Endothelial cell (in vitro differentiated cells): Measurements from ENCODE around the gene PLEKHA4. TPM values are rescaled to one million over a fixed set of nuclear protein-coding genes. Genes with fewer than 3 reads are reported as not detected.
"Not testable (repeated sequence)": the region's sequence is repeated elsewhere in the genome, so short reads cannot be mapped to it uniquely, and the experiment has no call there.

Source experiments
- DNase-seq: peaks from one replicate; pipeline ENCODE4 v3.0.0; 2021; ENCODE audit warnings: low spot score
- H3K27ac Mint-ChIP-seq: one replicate; pipeline ENCODE4 v1.8.0; 2021; ENCODE audit warnings: mixed read lengths, inconsistent platforms; ENCODE audit not compliant: unreplicated experiment
- H3K27me3 Mint-ChIP-seq: one replicate; pipeline ENCODE4 v1.8.0; 2021; ENCODE audit warnings: mild to moderate bottlenecking, moderate library complexity, mixed read lengths, inconsistent platforms; ENCODE audit not compliant: unreplicated experiment
- H3K36me3 Mint-ChIP-seq: one replicate; pipeline ENCODE4 v1.8.0; 2021; ENCODE audit warnings: mild to moderate bottlenecking, low read depth, mixed read lengths, inconsistent platforms; ENCODE audit not compliant: unreplicated experiment
- H3K4me1 Mint-ChIP-seq: one replicate; pipeline ENCODE4 v1.8.0; 2021; ENCODE audit warnings: mild to moderate bottlenecking, mixed read lengths, inconsistent platforms; ENCODE audit not compliant: unreplicated experiment
- H3K4me3 Mint-ChIP-seq: one replicate; pipeline ENCODE4 v1.8.0; 2021; ENCODE audit warnings: mild to moderate bottlenecking, mixed read lengths, inconsistent platforms; ENCODE audit not compliant: unreplicated experiment
- H3K9me3 Mint-ChIP-seq: one replicate; pipeline ENCODE4 v1.8.0; 2021; ENCODE audit warnings: mixed read lengths, inconsistent platforms; ENCODE audit not compliant: unreplicated experiment
- CTCF ChIP-seq: fragments of 200-600 bp; sonication (generic); IDR thresholded peaks from one replicate; pipeline ENCODE4 v1.5.0; 2021; ENCODE audit warnings: antibody characterized with exemption; ENCODE audit not compliant: unreplicated experiment
- total RNA-seq: library from RNA; stranded (reverse); fragmentation: NEBNext Ultra II Directional; extraction: Animal tissue kit (Norgen Biotek cat#: 25700); gene quantifications from one replicate; pipeline ENCODE4 v1.2.1, GENCODE V29; 2021; ENCODE audit not compliant: unreplicated experiment

Gene PLEKHA4
- total RNA-seq, 1 donor from 2014 or later = 14.1 TPM

- Mint-ChIP-seq H3K36me3 (peaks cover 31% of the 10 kb centered on the region), H3K27ac (no peak overlapping the region), H3K4me1 (peaks cover 5% of the 10 kb centered on the region), H3K4me3 (no peak overlapping the region), H3K27me3 (peaks cover 7% of the 10 kb centered on the region), H3K9me3 (no peaks in the 10 kb centered on the region)
- no peak for TF ChIP-seq CTCF
- no peak for DNase-seq
Measured at GRCh38 chr19:48905664-48906063, 37.2 kb upstream of the PLEKHA4 start.

GRCh38 chr19:48903788-48904187, 35.4 kb upstream of the PLEKHA4 start:
- DNase-seq, H3K4me3 Mint-ChIP-seq, H3K9me3 Mint-ChIP-seq, H3K27ac Mint-ChIP-seq: not testable (repeated sequence)
- Mint-ChIP-seq H3K4me1 (peaks cover 13% of the 10 kb centered on the region), H3K36me3 (peaks cover 26% of the 10 kb centered on the region), H3K27me3 (peaks cover 11% of the 10 kb centered on the region)

GRCh38 chr19:48902291-48902690, 33.9 kb upstream of the PLEKHA4 start:
- Mint-ChIP-seq H3K4me1 (peaks cover 13% of the 10 kb centered on the region), H3K36me3 (peaks cover 17% of the 10 kb centered on the region), H3K27me3 (peaks cover 11% of the 10 kb centered on the region)
- not testable (repeated sequence) for H3K27ac Mint-ChIP-seq, H3K4me3 Mint-ChIP-seq, DNase-seq, H3K9me3 Mint-ChIP-seq

- peak overlapping the region; percentile 83 for H3K27ac Mint-ChIP-seq
- H3K27me3 Mint-ChIP-seq = peaks cover 11% of the 10 kb centered on the region
- peak overlapping the region; percentile 96 for H3K4me3 Mint-ChIP-seq
- peaks cover 13% of the 10 kb centered on the region for H3K4me1 Mint-ChIP-seq
- DNase-seq = no peak
- TF ChIP-seq CTCF = no peak
- no peaks in the 10 kb centered on the region for H3K9me3 Mint-ChIP-seq
- peaks cover 11% of the 10 kb centered on the region for H3K36me3 Mint-ChIP-seq
Measured at GRCh38 chr19:48900477-48901406, 32.3 kb upstream of the PLEKHA4 start.

GRCh38 chr19:48899781-48900476, 31.5 kb upstream of the PLEKHA4 start, which contains the start of gene NUCB1:
Gene NUCB1 (plus strand): TSS chr19:48900312. CDS start chr19:48900797, 485 bp downstream.
- no peak for TF ChIP-seq CTCF

GRCh38 chr19:48899386-48899749, 31.0 kb upstream of the PLEKHA4 start:
- not testable (repeated sequence) for H3K36me3 Mint-ChIP-seq, H3K9me3 Mint-ChIP-seq, DNase-seq
- Mint-ChIP-seq H3K27ac (peak overlapping the region; percentile 70), H3K27me3 (peaks cover 11% of the 10 kb centered on the region), H3K4me1 (peaks cover 20% of the 10 kb centered on the region), H3K4me3 (peak overlapping the region; percentile 96)

More at GRCh38 chr19:48899781-48900476, 31.5 kb upstream of the PLEKHA4 start, which contains the start of gene NUCB1:
- Mint-ChIP-seq H3K4me3 (peak within 1 kb of the TSS; percentile 96), H3K36me3 (peaks cover 5% of the 10 kb centered on the region), H3K4me1 (peaks cover 15% of the 10 kb centered on the region), H3K9me3 (no peaks in the 10 kb centered on the region), H3K27ac (peak within 1 kb of the TSS; percentile 83), H3K27me3 (peaks cover 11% of the 10 kb centered on the region)
- DNase-seq = peak; percentile 98
